Measurements from ENCODE around the gene PFN1. TPM values are rescaled to one million over a fixed set of nuclear protein-coding genes. Genes with fewer than 3 reads are reported as not detected.

PFN1 gene
- total RNA-seq, 1 experiment from 2014 or later: 1,213 TPM

DNA sequence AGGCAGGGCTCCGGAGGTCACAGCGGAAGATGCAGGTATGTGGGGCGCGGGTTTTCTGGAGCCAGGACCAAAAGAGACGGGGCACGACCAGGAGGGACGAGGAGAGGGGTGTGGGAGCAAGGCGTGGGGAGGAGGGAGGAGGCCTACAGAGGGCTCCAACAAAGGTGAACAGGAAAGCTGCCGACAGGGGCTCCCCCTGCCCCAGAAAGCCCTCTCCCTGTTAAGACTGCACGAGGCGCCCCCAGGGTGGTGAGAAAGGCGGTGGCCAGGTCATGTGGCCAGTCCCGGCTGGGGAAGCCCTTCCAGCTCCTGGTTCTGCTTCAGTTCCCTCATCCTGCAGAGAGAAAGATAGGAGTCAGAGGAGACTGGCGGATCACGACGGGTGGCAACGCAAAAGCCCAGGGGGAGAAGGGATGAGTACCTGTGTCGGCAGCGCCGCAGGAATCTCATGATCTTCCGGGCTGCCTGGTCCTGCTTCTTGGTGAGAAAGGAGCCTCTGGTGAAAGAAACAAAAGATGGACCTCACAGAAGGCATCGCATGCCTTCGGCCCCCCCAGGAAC lies 20.2 kb upstream of the PFN1 start:
- TF ChIP-seq EGR1 (IDR thresholded peaks at IDR 0.05; ENCODE audit: low read depth): no peak
- TF ChIP-seq CBX3 (IDR thresholded peaks at IDR 0.05; ENCODE audit: low read depth): no peak
- TF ChIP-seq POLR2A (IDR thresholded peaks at IDR 0.05; ENCODE audit: borderline replicate concordance, extremely low read depth, insufficient read depth, insufficient read length): no peak
- no peak for TF ChIP-seq ZNF274 (IDR thresholded peaks at IDR 0.05; ENCODE audit: low read depth, low read length)
- TF ChIP-seq YY1 (IDR thresholded peaks at IDR 0.05; ENCODE audit: extremely low read depth, insufficient replicate concordance, low read depth, low read length): no peak
- TF ChIP-seq POLR2AphosphoS5 (IDR thresholded peaks at IDR 0.05; ENCODE audit: low read depth, low read length): no peak
- TF ChIP-seq REST (IDR thresholded peaks at IDR 0.05; ENCODE audit: low read depth): no peak
- no peak for TF ChIP-seq ZFX (IDR thresholded peaks at IDR 0.05)
- no peak for TF ChIP-seq RAD21 (IDR thresholded peaks at IDR 0.05; ENCODE audit: low read depth)
- no peak for TF ChIP-seq FOSL1 (IDR thresholded peaks at IDR 0.05; ENCODE audit: low read depth)
- TF ChIP-seq, protein P1, sequence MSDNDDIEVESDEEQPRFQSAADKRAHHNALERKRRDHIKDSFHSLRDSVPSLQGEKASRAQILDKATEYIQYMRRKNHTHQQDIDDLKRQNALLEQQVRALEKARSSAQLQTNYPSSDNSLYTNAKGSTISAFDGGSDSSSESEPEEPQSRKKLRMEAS (IDR thresholded peaks at IDR 0.05): no peak
- TF ChIP-seq, protein P2, sequence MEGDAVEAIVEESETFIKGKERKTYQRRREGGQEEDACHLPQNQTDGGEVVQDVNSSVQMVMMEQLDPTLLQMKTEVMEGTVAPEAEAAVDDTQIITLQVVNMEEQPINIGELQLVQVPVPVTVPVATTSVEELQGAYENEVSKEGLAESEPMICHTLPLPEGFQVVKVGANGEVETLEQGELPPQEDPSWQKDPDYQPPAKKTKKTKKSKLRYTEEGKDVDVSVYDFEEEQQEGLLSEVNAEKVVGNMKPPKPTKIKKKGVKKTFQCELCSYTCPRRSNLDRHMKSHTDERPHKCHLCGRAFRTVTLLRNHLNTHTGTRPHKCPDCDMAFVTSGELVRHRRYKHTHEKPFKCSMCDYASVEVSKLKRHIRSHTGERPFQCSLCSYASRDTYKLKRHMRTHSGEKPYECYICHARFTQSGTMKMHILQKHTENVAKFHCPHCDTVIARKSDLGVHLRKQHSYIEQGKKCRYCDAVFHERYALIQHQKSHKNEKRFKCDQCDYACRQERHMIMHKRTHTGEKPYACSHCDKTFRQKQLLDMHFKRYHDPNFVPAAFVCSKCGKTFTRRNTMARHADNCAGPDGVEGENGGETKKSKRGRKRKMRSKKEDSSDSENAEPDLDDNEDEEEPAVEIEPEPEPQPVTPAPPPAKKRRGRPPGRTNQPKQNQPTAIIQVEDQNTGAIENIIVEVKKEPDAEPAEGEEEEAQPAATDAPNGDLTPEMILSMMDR (IDR thresholded peaks at IDR 0.05 in 2 of 3, conservative IDR thresholded peaks at IDR 0.05 in 1 of 3; ENCODE audit: borderline replicate concordance in 1 of 3, insufficient read depth in 1 of 3, low read depth in 2 of 3, low read length in 2 of 3): no peak
- TF ChIP-seq ELF1 (IDR thresholded peaks at IDR 0.05; ENCODE audit: borderline replicate concordance, low read depth): no peak
- TF ChIP-seq ZBTB33 (IDR thresholded peaks at IDR 0.05; ENCODE audit: extremely low read depth, insufficient replicate concordance, low read length): no peak
- TF ChIP-seq JUND (IDR thresholded peaks at IDR 0.05): no peak
- TF ChIP-seq EZH2phosphoT487 (IDR thresholded peaks at IDR 0.05; ENCODE audit: borderline replicate concordance): no peak
- no peak for TF ChIP-seq SP1 (IDR thresholded peaks at IDR 0.05; ENCODE audit: low read depth)
- TF ChIP-seq TCF7L2 (IDR thresholded peaks at IDR 0.05; ENCODE audit: borderline replicate concordance, extremely low read depth, insufficient read depth, insufficient read length): no peak
- Histone ChIP-seq H3K9me2 (ENCODE audit: insufficient read depth) (no peaks in the 10 kb centered on the region), H3K27ac (ENCODE audit: low read depth, low read length) (peak overlapping the region; percentile 90), H4K20me1 (ENCODE audit: insufficient read depth) (no peaks in the 10 kb centered on the region), H3K9ac (ENCODE audit: low read length) (peak overlapping the region; percentile 80), H3K27me3 (ENCODE audit: insufficient read depth, low read length) (no peaks in the 10 kb centered on the region), H3K4me2 (ENCODE audit: low read length) (peak overlapping the region; percentile 84), H3K9me3 (ENCODE audit: control insufficient read depth in 1 of 2, insufficient read depth in 1 of 2, low read depth in 1 of 2, low read length in 2 of 2) (no peaks in the 10 kb centered on the region), H3K36me3 (ENCODE audit: control insufficient read depth in 1 of 2, insufficient read depth in 2 of 2, low read length in 2 of 2) (peaks cover 4 to 13% of the 10 kb centered on the region in 2 experiments; a peak in 3 of 4 replicates), H3K4me1 (ENCODE audit: control insufficient read depth in 1 of 2, insufficient read depth in 2 of 2, low read length in 2 of 2) (peaks cover 19 to 33% of the 10 kb centered on the region in 2 experiments), H3K4me3 (replicated peaks in 1 of 2; ENCODE audit: low read depth in 1 of 2, low read length in 2 of 2) (peak overlapping the region; percentile 63 to 70), H3K79me2 (ENCODE audit: insufficient read depth, low read length) (peaks cover 17% of the 10 kb centered on the region; the same call in 1 of the 2 replicates), H2AFZ (ENCODE audit: low read depth, low read length, poor library complexity, severe bottlenecking) (no peak overlapping the region)
- RAD21 ChIA-PET (ENCODE audit: low non-redundant PET in 1 of 2, low total read pairs in 2 of 2, uncharacterized antibody in 2 of 2, unreplicated experiment in 2 of 2): interaction anchor here (0.5 to 2.2 kb wide), 2 partner anchors 14 to 29 kb away, joined by 6 to 11 read pairs; partner anchors contain the start of genes RNF167 (in 1 of the 2) and SLC25A11 (in 1 of the 2)
- no TSS peak for BruUV-seq (replicated peaks)
- DNase-seq (ENCODE audit: low read depth, low spot score) (no peak), ATAC-seq (no peak)
- CTCF ChIA-PET: interaction anchor here (1.3 kb wide), 1 partner anchor 65 kb away, joined by 3 read pairs; the partner anchor contains the start of gene CHRNE
- POLR2A ChIA-PET: interaction anchor here (0.8 to 5.0 kb wide), 7 partner anchors 15 to 178 kb away, joined by 3 to 45 read pairs (median 10); partner anchors contain the start of genes CAMTA2, ENO3, PFN1 and RNF167
- intact Hi-C loops (cut with micrococcal nuclease): no loop called here

Data from HCT116 (cell line).